Testis (tissue), 3 donors: ENCODE results near the gene TBC1D1. TPM values are rescaled to one million over a fixed set of nuclear protein-coding genes. Genes with fewer than 3 reads are reported as not detected.

Source experiments
- DNase-seq: peaks from one replicate; pipeline ENCODE4 v3.0.0-alpha.2; 2019
- H3K27ac ChIP-seq, 2 donors: fragments of 200-600 bp; sonication (generic); one replicate each; pipeline ENCODE4 v1.5.1; 2019
- H3K27me3 ChIP-seq: fragments of 200-600 bp; sonication (generic); one replicate; pipeline ENCODE4 v1.5.1; 2019
- H3K36me3 ChIP-seq: fragments of 200-600 bp; sonication (generic); one replicate; pipeline ENCODE4 v1.5.1; 2017; ENCODE audit warnings: low read depth; ENCODE audit errors: missing control alignments
- H3K4me1 ChIP-seq: fragments of 200-600 bp; sonication (generic); one replicate; pipeline ENCODE4 v1.5.1; 2019
- H3K4me3 ChIP-seq, 2 donors: fragments of 200-600 bp; sonication (generic); one replicate each; pipeline ENCODE4 v1.5.1; 2017 to 2019
- H3K9me3 ChIP-seq: fragments of 200-600 bp; sonication (generic); one replicate; pipeline ENCODE4 v1.5.1; 2017
- CTCF ChIP-seq, 3 experiments: fragments of 450-650 bp in 2 of 3; fragments of 200-600 bp in 1 of 3; sonication (generic) in 1 of 3; IDR thresholded peaks; one replicate each; pipeline ENCODE4 v1.5.1; 2016 to 2019; ENCODE audit warnings: antibody characterized with exemption in 3 of 3, mild to moderate bottlenecking in 2 of 3, moderate library complexity in 1 of 3
- POLR2A ChIP-seq: fragments of 450-650 bp; IDR thresholded peaks from one replicate; pipeline ENCODE4 v1.6.1; 2017; ENCODE audit warnings: antibody characterized with exemption, mild to moderate bottlenecking, moderate library complexity
- WGBS, 2 donors: methylation state at CpG; one replicate each; pipeline ENCODE4 v1.1.5; 2018; 5-methylcytosine and 5-hydroxymethylcytosine counted together
- intact Hi-C: fragments of 100-400 bp; cut with DNase I; formaldehyde crosslinking; loops from one replicate; pipeline ENCODE4 v1.15.1; 2023; ENCODE audit warnings: low total_unique reads
- polyA plus RNA-seq: library from polyadenylated mRNA; stranded (reverse); fragments of 350-450 nt; fragmentation: Illumina TruSeq; extraction: RNeasy Lipid Tissue Mini Kit (QIAGEN cat#74804); gene quantifications from one replicate; pipeline ENCODE4 v1.2.3, GENCODE V29; 2014; ENCODE audit warnings: low read depth, low replicate concordance; ENCODE audit not compliant: insufficient read depth
- total RNA-seq, 2 donors: library from RNA; depleted of rRNA; stranded (reverse); fragments of >200 nt; gene quantifications; one replicate each; pipeline ENCODE4 v1.2.3, GENCODE V29; 2016

The TBC1D1 gene
- total and polyA plus RNA-seq, 3 donors from 2014 or later, result 130 to 208 (median 167) TPM

GRCh38 chr4:38123555-38123954, 232.7 kb downstream of the TBC1D1 start:
- Histone ChIP-seq H3K36me3 (no peaks in the 10 kb centered on the region), H3K27ac (no peak overlapping the region), H3K9me3 (no peaks in the 10 kb centered on the region), H3K27me3 (no peaks in the 10 kb centered on the region), H3K4me3 (no peak overlapping the region), H3K4me1 (peaks cover 14% of the 10 kb centered on the region)
- 77 to 83% methylated on average over 5 of the region's 5 CpGs for WGBS, 2 donors
- DNase-seq, result no peak
- no peak for TF ChIP-seq POLR2A
- no peak for TF ChIP-seq CTCF (IDR thresholded peaks at IDR 0.05)
- intact Hi-C loops, result no loop called here

- TF ChIP-seq POLR2A, result no peak
- no peak for TF ChIP-seq CTCF (IDR thresholded peaks at IDR 0.05)
- H3K9me3 ChIP-seq, result no peaks in the 10 kb centered on the region
- no peak overlapping the region for H3K27ac ChIP-seq
- H3K4me3 ChIP-seq, result no peak overlapping the region
- no peaks in the 10 kb centered on the region for H3K36me3 ChIP-seq
- peaks cover 9% of the 10 kb centered on the region for H3K4me1 ChIP-seq
- no peak for DNase-seq
- 94 to 96% methylated on average over 5 of the region's 5 CpGs for WGBS, 2 donors
- intact Hi-C loops, result no loop called here
- H3K27me3 ChIP-seq, result no peaks in the 10 kb centered on the region
These were observed 234.1 kb downstream of the TBC1D1 start for GRCh38 chr4:38124961-38125360.

- Histone ChIP-seq H3K27ac (no peak overlapping the region), H3K4me3 (no peak overlapping the region), H3K9me3 (no peaks in the 10 kb centered on the region), H3K4me1 (peaks cover 3% of the 10 kb centered on the region), H3K36me3 (no peaks in the 10 kb centered on the region), H3K27me3 (no peaks in the 10 kb centered on the region)
- DNase-seq, result no peak
- intact Hi-C loops, result no loop called here
- 91 to 92% methylated on average over 2 of the region's 2 CpGs for WGBS, 2 donors
- no peak for TF ChIP-seq POLR2A
- no peak for TF ChIP-seq CTCF (IDR thresholded peaks at IDR 0.05)
These were observed 234.9 kb downstream of the TBC1D1 start for GRCh38 chr4:38125816-38126215.

GRCh38 chr4:38128478-38129459, 237.9 kb downstream of the TBC1D1 start:
- H3K9me3 ChIP-seq, result no peaks in the 10 kb centered on the region
- no peak for DNase-seq
- no peaks in the 10 kb centered on the region for H3K36me3 ChIP-seq
- TF ChIP-seq CTCF (IDR thresholded peaks at IDR 0.05) (no peak), POLR2A (no peak)
- no peak overlapping the region for H3K27ac ChIP-seq
- no peaks in the 10 kb centered on the region for H3K27me3 ChIP-seq
- intact Hi-C loops, result no loop called here
- H3K4me3 ChIP-seq, result no peak overlapping the region
- H3K4me1 ChIP-seq, result peaks cover 7% of the 10 kb centered on the region
- WGBS, 2 donors, result 77% methylated on average over 7 of the region's 7 CpGs
